Measurements from ENCODE around the gene NPAS3.

DNA sequence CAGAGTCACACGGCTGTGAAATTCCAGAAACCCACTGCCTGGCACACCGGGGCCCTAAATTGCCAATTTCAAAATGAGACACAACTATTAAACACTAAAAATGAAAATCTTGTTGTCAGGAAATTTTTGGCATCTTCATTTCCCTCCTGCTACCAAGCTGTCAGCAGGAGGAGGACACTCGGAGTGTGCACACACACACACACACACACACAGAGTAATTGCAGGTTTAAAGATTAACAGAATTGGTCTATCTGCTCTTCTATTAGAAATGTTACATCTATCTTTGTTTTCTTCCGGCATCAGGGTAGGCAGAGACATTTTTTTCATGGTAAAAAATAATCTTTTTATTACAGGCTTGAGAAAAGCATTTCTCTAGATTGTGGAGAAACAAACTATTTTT lies 698.0 kb downstream of the NPAS3 start:
- TF ChIP-seq RAD21 (IDR thresholded peaks at IDR 0.05) (no peak), SP1 (IDR thresholded peaks at IDR 0.05) (no peak)

Measured in liver (tissue), 2 donors.